GM18520 (cell line): ENCODE results near the gene INVS.
"Not testable (repeated sequence)": the region's sequence is repeated elsewhere in the genome, so short reads cannot be mapped to it uniquely, and the experiment has no call there.

Source experiments
- ATAC-seq: cut with Tn5 transposase; IDR thresholded peaks from one replicate; pipeline ENCODE4 v1.9.1; 2021; ENCODE audit not compliant: unreplicated experiment

The INVS gene

GRCh38 chr9:100306283-100306682, 207.2 kb downstream of the INVS start:
- ATAC-seq, result no peak

GRCh38 chr9:100307080-100307479, 208.0 kb downstream of the INVS start:
- ATAC-seq, result no peak

GRCh38 chr9:100308965-100309564, 210.0 kb downstream of the INVS start:
- no peak for ATAC-seq

- ATAC-seq, result no peak
These were observed 210.9 kb downstream of the INVS start for GRCh38 chr9:100309992-100310391.

GRCh38 chr9:100315561-100315960, 216.5 kb downstream of the INVS start:
- ATAC-seq, result no peak

- ATAC-seq, result no peak
These were observed 218.7 kb downstream of the INVS start for GRCh38 chr9:100317706-100318105.

- ATAC-seq, result no peak
These were observed 224.0 kb downstream of the INVS start for GRCh38 chr9:100322954-100323536.

- no peak for ATAC-seq
These were observed 225.7 kb downstream of the INVS start for GRCh38 chr9:100324594-100325200.

- ATAC-seq, result not testable (repeated sequence)
These were observed 239.7 kb downstream of the INVS start for GRCh38 chr9:100338736-100339135.

- no peak for ATAC-seq
These were observed 241.2 kb downstream of the INVS start for GRCh38 chr9:100340224-100340623.

GRCh38 chr9:100341889-100342288, 242.8 kb downstream of the INVS start:
- ATAC-seq, result no peak

GRCh38 chr9:100346836-100347235, 247.8 kb downstream of the INVS start:
- ATAC-seq, result no peak

- no peak for ATAC-seq
These were observed 251.1 kb downstream of the INVS start for GRCh38 chr9:100350188-100350587.
